ENCODE measurements around the gene RTP1. TPM values are rescaled to one million over a fixed set of nuclear protein-coding genes. Genes with fewer than 3 reads are reported as not detected.

Gene RTP1, protein sequence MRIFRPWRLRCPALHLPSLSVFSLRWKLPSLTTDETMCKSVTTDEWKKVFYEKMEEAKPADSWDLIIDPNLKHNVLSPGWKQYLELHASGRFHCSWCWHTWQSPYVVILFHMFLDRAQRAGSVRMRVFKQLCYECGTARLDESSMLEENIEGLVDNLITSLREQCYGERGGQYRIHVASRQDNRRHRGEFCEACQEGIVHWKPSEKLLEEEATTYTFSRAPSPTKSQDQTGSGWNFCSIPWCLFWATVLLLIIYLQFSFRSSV
- not detected for total RNA-seq

DNA sequence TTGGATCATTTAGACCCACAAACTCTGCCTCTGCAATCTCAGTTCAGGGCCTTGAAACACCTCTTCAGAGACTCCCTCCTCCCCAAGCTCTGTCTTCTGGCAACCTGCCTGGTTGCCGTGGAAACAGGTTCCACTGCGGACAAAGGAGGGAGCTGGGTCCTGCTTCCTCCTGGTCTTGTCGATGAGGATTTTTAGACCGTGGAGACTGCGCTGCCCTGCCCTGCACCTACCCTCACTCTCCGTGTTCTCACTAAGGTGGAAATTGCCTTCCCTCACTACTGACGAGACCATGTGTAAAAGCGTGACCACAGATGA, at the start of gene RTP1:
Gene RTP1, plus strand, starts transcription at position 152 of the 315 bp plus-strand sequence. Its CDS starts 30 bp downstream, at position 182.
- TF ChIP-seq, protein P1, sequence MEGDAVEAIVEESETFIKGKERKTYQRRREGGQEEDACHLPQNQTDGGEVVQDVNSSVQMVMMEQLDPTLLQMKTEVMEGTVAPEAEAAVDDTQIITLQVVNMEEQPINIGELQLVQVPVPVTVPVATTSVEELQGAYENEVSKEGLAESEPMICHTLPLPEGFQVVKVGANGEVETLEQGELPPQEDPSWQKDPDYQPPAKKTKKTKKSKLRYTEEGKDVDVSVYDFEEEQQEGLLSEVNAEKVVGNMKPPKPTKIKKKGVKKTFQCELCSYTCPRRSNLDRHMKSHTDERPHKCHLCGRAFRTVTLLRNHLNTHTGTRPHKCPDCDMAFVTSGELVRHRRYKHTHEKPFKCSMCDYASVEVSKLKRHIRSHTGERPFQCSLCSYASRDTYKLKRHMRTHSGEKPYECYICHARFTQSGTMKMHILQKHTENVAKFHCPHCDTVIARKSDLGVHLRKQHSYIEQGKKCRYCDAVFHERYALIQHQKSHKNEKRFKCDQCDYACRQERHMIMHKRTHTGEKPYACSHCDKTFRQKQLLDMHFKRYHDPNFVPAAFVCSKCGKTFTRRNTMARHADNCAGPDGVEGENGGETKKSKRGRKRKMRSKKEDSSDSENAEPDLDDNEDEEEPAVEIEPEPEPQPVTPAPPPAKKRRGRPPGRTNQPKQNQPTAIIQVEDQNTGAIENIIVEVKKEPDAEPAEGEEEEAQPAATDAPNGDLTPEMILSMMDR (IDR thresholded peaks at IDR 0.05), result no peak
- TF ChIP-seq POLR2AphosphoS5 (IDR thresholded peaks at IDR 0.05) (no peak), POLR2A (IDR thresholded peaks at IDR 0.05) (no peak)
- Histone ChIP-seq H3K27me3 (no peaks in the 10 kb centered on the region), H3K36me3 (no peaks in the 10 kb centered on the region), H3K4me3 (no peak within 1 kb of the TSS), H3K4me1 (no peaks in the 10 kb centered on the region), H3K27ac (no peak within 1 kb of the TSS), H3K9me3 (no peaks in the 10 kb centered on the region)
- intact Hi-C loops (cut with DNase I; ENCODE audit: low total_unique reads), result no loop called here
- no peak for DNase-seq (ENCODE audit: low spot score in 2 of 2)

DNA sequence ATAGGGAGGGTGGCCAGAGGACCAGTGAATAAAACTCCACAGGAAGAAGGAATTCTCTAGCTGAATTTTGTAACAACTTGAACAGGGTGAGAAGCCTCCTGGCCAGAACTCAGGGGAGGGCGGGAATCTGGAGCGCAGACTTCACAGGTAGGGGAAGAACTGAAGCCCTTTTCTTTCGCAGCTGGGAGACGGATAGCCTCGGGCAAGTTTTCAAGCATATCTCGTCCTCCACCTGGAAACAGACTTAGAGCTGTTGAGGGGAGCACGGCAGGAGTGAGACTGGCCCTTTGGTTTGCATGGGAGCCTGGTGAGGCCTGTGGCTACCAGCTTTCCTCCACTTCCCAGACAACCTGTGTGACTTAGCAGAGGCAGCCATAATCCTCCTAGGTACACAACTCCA, 47.1 kb upstream of the RTP1 start:
- peaks cover 4 to 11% of the 10 kb centered on the region in 2 donors for H3K9me3 ChIP-seq
- intact Hi-C loops (cut with DNase I; ENCODE audit: low total_unique reads), result no loop called here
- H3K27ac ChIP-seq, result peak overlapping the region in 1 of 2 donors; percentile 19
- no peak overlapping the region for H3K4me3 ChIP-seq
- H3K4me1 ChIP-seq, result no peaks in the 10 kb centered on the region
- no peak for TF ChIP-seq POLR2AphosphoS5 (IDR thresholded peaks at IDR 0.05)
- no peak for TF ChIP-seq POLR2A (IDR thresholded peaks at IDR 0.05)
- no peak for DNase-seq (ENCODE audit: low spot score in 2 of 2)
- no peaks in the 10 kb centered on the region for H3K27me3 ChIP-seq
- no peaks in the 10 kb centered on the region for H3K36me3 ChIP-seq

DNA sequence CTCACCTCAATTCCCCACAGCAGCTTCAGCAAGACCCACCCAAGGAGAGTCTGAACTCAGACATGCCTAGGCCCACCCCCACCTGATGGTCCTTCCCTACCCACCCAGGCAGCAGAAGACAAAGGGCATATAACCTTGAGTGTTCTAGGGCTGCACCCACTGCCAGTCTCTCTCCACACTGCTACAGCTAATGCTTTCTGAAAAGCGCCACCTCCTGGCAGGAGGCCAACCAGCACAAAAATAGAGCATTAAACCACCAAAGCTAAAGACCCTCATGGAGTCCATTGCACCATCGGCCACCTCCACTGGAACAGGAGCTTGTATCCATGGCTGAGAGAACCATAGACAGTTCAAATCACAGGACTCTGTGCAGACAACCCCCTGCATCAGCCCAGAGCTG, 46.7 kb upstream of the RTP1 start:
- Histone ChIP-seq H3K27me3 (no peaks in the 10 kb centered on the region), H3K4me1 (no peaks in the 10 kb centered on the region)
- intact Hi-C loops (cut with DNase I; ENCODE audit: low total_unique reads), result no loop called here

DNA sequence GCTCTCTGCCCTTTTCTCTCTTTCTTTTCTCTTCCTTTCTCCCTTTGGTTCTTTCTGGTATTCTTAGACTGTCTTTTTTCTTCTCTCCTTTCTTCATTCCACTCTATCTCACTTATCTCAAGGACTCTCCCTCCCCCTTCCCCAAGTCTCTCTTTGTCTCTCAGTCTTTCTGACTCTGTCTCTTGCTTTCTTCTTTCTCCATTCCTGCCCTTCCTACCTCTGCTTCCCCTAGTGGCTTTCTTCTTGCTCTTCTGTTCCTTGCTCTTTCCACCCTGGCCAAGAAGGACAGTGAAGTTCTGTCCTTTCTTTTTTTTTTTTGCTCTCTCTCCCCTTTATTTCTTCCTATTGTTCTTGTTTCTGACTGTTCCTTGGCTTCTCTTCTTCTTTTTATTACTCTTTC, 35.7 kb upstream of the RTP1 start:
- H3K27me3 ChIP-seq, result no peaks in the 10 kb centered on the region
- intact Hi-C loops (cut with DNase I; ENCODE audit: low total_unique reads), result no loop called here
- TF ChIP-seq POLR2A (IDR thresholded peaks at IDR 0.05) (no peak), POLR2AphosphoS5 (IDR thresholded peaks at IDR 0.05) (no peak)
- TF ChIP-seq, protein P1 (IDR thresholded peaks at IDR 0.05), result no peak
- no peak for DNase-seq (ENCODE audit: low spot score in 2 of 2)
- H3K4me1 ChIP-seq, result no peaks in the 10 kb centered on the region
- H3K27ac ChIP-seq, result no peak overlapping the region
- H3K9me3 ChIP-seq, result peaks cover 9% of the 10 kb centered on the region in 2 donors
- H3K4me3 ChIP-seq, result no peak overlapping the region
- H3K36me3 ChIP-seq, result no peaks in the 10 kb centered on the region

More for the DNA sequence above, 46.7 kb upstream of the RTP1 start:
- no peaks in the 10 kb centered on the region for H3K36me3 ChIP-seq
- TF ChIP-seq POLR2AphosphoS5 (IDR thresholded peaks at IDR 0.05), result no peak
- TF ChIP-seq POLR2A (IDR thresholded peaks at IDR 0.05), result no peak
- TF ChIP-seq, protein P1 (IDR thresholded peaks at IDR 0.05), result no peak
- no peak for DNase-seq (ENCODE audit: low spot score in 2 of 2)
- H3K9me3 ChIP-seq, result peaks cover 0 to 7% of the 10 kb centered on the region in 2 donors
- no peak overlapping the region for H3K4me3 ChIP-seq
- H3K27ac ChIP-seq, result no peak overlapping the region

DNA sequence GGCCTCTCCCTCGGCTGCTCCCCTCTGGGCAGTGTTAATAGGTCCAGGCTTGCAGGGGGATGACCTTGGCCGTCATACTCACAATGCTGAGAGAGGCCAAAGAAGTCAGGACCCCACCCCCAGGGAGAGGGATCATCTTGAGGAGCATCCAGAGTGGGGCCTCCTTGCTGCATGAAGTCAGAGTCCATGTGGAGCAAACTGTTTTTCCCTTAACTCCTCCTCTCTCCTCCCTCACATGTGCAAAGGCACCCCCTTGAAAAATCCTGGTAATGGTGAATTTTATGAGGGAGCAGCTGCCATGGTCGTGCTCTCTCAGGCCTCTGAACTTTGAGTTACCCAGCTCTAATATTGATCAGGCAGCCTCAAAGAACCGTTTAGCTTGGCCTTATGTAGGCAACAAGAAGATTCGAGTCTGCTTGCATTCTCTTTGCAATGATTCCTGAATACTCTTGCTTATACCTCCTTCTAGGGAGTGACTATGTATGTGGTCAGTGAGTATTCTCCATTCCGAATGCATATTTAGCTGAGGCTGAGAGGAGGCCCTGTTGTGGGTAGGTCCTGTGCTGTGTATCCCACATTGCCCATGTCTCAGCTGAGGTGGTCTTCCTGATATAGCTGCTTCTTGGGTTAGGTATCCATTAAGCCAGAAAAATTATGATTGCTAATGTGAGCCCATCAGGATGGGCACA, 34.9 kb upstream of the RTP1 start:
- H3K27me3 ChIP-seq, result no peaks in the 10 kb centered on the region

More for the DNA sequence above, 34.9 kb upstream of the RTP1 start:
- Histone ChIP-seq H3K4me1 (no peaks in the 10 kb centered on the region), H3K27ac (no peak overlapping the region), H3K9me3 (peaks cover 9% of the 10 kb centered on the region in 2 donors), H3K4me3 (no peak overlapping the region), H3K36me3 (no peaks in the 10 kb centered on the region)
- TF ChIP-seq POLR2AphosphoS5 (IDR thresholded peaks at IDR 0.05) (no peak), POLR2A (IDR thresholded peaks at IDR 0.05) (no peak)
- TF ChIP-seq, protein P1 (IDR thresholded peaks at IDR 0.05), result no peak
- DNase-seq (ENCODE audit: low spot score in 2 of 2), result no peak
- intact Hi-C loops (cut with DNase I; ENCODE audit: low total_unique reads), result no loop called here
